DMS79 treated with DMSO at 0.1 percent for 48 hours (cell line): ENCODE measurements around the gene WTIP.
"Not testable (repeated sequence)": the region's sequence is repeated elsewhere in the genome, so short reads cannot be mapped to it uniquely, and the experiment has no call there.

Experiments
- DNase-seq: peaks from one replicate; lab custom pipeline; 2025; lab: John Stamatoyannopoulos, UW

The WTIP gene

DNA sequence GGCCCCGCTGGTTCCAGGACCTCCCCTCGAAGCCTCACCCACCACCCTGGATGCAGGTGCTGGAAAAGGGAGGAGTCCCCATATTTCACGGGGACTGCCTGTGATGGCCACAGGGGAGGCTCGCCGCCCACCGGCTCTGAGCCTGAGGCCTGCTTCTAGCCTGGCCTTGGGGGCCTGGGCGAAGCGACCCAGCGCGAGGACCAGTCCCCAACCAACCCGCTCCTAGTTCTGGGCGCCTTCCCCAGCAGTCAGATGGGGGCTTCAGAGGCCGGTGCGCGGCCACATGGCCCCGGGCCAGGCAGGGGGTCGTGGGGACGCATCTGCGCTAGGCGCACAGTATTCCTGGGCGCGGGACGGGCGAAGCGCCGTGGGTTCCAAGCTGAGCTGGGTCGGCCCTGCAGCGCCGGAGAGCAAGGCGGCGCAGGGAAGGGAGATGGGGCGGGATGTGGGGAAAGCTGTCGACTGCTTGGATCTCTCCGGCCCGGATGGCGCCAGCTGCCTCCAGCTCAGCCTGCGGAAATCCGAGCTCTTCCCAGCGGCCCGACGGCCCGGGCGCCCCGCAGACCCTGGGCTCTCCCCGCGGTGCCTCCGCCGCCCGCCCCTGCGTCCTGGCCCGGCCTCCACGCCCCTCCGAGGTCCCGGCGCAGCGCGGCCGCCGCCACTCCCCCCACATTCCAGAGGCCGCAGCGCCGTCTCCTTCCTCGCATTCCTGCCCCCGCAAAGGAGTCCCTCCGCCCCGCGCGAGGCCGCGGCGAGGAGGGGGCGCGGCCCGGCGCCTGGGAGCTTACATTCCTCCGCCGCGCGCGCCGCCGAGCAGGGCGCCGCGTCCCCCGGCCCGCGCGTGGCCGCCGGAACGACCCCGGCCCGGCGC is at the start of gene WTIP:
Gene WTIP (plus strand): TSS at position 788 of the 871 bp plus-strand sequence. CDS start 217 bp downstream, outside the sequence.
- DNase-seq, result no peak

DNA sequence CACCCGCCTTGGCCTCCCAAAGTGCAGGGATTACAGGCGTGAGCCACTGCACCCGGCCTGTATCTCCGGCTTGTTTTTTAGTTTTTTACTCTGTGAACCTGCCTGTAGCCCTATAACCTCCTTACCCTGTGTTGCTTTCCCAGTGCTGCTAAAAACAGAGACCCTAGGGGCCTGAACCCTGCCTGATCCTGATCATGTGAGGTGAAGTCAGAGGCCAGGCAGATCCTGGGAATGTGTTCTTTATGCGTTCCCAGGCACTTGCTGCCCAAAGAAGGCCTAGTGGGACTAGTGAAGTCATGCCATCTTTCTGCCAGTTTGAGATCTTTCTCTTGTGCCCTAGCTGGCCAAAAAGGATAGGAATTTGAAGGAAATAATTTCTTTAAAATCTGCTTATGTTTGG is 48.8 kb upstream of the WTIP start:
- no peak for DNase-seq

GRCh38 chr19:34436716-34437115 is 44.8 kb upstream of the WTIP start:
- no peak for DNase-seq

DNA sequence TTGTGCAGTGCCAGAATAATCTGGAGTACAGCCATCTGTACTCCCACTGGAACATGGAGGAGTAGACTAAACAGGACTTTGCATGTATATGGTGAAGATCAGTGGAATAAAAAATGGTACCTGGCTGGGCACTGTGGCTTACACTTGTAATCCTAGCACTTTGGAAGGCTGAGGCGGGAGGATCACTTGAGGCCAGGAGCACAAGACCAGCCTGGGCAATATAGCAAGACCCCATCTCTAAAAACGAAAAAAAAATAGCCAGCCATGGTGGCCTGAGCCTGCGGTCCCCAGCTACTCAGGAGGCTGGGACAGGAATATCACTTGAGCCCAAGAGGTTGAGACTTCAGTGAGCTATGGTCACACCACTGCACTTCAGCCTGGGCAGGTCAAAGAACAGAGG is 33.4 kb upstream of the WTIP start:
- DNase-seq, result no peak

- no peak for DNase-seq
Observed at GRCh38 chr19:34452723-34453122, 28.8 kb upstream of the WTIP start.

- DNase-seq, result no peak
Observed at GRCh38 chr19:34454091-34454490, 27.5 kb upstream of the WTIP start.

- no peak for DNase-seq
Observed at GRCh38 chr19:34454685-34455084, 26.9 kb upstream of the WTIP start.

- DNase-seq, result not testable (repeated sequence)
Observed at GRCh38 chr19:34455783-34456480, 25.6 kb upstream of the WTIP start.

GRCh38 chr19:34457446-34457845 is 24.1 kb upstream of the WTIP start:
- DNase-seq, result no peak

DNA sequence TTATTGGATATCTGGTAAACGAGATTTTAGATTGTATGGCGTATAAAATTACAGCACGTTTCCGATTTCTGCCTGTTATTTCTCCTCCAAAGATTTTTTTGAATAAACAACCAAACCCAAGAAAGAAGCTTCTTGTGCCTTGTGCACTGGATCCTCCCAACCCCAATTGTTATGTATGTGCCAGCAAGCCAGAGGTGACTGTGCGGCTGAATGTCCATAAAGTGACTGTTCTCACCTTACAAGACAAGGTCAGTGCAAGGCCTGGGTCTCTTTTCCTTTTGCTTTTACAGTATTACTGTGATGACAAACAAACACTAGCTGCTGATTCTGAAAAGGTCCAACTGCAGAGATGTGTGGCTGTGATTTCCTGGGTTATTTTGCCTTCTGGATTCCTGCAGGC is 22.9 kb upstream of the WTIP start:
- no peak for DNase-seq

DNA sequence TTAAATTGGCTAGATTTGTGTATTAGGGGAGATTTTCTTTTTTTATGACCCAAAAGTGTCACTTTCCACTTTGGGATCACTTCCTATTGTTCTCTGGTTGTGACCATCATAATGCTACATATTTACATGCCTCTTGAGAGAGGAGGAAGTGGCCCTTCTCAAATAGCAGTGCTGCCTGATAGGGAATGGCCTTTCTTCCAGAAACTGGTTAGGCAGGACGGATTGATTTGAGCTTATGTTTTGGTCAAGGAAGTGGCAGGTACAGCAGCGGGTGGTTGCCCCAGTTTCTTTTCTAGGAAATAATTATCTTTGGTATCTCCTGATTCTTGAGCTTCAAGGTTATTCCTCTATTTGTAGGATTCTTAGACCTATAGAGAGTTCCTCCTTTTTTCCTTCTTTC is 21.9 kb upstream of the WTIP start:
- DNase-seq, result peak; percentile 6

DNA sequence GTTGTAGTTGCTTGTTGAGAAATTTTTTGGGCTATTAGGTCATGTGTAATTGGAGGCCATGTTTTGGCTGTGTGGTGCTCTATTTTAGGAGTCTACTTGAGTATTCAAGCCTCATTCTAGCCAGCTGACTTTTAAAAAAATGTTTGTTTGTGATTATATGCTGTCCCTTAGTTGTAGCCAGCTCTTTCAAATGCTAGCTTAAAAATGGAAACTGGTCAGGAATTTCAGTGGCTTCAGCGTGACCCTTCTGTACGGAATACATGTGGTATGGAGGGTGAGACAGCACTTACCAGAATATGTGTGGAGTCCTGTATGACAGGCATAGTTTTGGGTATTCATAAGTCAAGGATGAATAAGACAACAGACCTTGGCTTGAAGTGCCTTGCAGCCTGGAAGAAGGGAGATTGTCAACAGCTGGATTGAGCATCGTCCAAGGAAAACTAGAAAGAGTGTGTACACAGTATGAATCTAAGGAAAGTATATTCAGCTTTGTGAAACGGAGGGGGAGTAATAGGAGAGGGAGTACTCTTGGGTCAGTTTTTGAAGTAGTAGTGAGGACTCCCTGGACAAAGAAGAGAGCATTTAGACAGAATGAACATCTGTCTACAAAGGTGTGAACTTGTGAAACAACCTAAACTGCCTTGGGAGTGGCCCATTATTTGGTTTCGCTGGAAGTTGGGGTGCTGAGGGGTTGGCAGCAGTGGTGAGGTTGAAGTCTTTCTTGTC is 20.0 kb upstream of the WTIP start:
- DNase-seq, result no peak

DNA sequence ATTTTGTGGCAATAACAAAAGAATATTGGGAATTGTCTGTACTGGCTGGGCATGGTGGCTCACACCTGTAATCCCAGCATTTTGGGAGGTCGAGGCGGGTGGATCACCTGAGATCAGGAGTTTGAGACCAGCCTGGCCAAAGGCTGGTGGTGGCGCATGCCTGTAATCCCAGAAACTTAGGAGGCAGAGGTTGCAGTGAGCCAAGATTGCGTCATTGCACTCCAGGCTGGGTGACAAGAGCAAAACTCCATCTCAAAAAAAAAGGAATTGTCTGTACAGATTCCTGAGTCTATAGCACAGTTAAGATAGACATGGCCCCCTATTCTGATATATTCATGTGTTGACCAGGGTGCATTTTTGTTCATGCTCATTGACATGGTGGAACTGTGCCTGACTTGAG is 16.8 kb upstream of the WTIP start:
- not testable (repeated sequence) for DNase-seq

DNA sequence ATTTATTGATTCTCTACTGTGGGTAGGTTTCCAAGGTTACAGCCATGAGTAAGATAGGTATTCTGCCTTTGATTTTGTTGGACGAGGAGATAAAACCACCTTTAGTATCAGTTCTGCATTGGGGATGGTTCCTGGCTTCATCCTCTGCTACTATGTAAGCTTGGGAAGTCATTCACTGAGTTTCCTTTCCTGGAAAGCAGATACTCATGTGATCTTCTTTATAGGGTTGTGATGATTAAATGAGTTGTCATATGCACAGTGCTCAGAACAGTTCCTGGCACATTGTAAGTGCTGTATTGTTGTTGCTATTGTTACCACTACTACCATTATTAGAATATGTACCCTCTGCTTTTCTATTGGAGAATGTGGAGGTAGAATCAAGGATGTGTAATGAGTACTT is 13.1 kb upstream of the WTIP start:
- no peak for DNase-seq

GRCh38 chr19:34469026-34469425 is 12.5 kb upstream of the WTIP start:
- not testable (repeated sequence) for DNase-seq

DNA sequence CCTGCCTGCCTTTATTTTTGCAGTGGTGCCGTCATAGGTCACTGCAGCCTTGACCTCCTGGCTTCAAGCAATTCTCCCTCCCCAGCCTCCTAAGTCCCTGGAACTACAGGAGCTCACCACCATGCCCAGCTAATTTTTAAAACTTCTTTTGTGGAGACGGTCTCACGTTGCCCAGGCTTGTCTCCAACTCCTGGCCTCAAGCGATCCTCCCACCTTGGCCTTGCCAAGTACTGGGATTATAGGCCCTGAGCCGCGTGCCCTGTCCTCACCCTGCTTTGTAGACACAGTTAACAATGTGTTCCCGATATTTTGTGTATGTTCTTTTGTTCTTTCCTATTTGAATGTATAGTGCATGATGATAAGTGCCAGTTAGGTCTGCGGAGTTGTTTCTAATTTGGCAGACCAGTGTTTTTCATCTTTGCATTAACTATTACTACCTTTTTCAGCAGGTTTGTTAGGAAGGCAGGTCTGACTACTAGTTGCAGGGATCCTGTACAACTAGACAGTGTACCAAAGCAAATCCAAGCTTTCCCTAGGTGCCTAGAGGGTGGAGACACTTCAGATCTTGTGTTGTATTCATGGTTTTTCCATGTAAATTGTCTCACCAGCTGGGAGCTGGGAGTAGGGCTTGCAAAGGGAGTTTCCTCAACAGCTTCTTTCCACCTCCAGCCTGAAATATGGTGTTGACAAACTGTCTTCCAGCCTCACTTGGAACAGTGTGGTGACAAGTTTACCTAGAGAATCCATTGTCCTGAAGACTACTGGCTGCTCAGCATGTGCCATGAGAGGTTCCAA is 9.5 kb upstream of the WTIP start:
- DNase-seq, result no peak

DNA sequence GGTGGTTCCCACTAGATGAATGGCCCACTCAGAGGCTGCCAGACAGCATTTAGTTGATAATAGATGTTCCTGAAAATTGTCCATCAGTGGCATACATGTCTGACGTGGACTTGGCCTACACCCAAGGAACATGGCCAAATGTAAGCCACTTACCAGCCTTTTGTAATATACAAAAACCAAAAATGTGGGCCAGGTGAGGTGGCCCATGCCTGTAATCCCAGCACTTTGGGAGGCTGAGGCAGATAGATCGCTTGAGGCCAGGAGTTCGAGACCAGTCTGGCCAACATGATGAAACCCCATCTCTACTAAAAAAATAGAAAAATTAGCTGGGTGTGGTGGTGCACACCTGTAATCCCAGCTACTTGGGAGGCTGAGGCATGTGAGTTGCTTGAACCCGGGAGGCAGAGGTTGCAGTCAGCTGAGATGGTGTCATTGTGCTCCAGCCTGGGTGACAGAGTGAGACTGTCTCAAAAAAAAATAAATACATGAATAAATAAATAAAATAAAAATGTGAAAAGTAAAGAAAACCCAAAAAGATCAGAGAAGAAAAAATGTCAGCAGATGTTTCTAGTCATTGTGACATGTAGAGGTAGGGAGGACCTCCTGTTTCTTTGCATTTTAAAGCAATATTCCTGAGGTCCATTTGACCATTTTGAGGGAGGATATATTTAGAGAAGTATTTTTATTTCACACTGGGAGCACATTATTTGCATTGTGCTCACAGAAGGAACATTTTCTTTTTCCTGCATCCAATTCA is 7.1 kb upstream of the WTIP start:
- no peak for DNase-seq

- no peak for DNase-seq
Observed at GRCh38 chr19:34475026-34475974, 6.3 kb upstream of the WTIP start.

DNA sequence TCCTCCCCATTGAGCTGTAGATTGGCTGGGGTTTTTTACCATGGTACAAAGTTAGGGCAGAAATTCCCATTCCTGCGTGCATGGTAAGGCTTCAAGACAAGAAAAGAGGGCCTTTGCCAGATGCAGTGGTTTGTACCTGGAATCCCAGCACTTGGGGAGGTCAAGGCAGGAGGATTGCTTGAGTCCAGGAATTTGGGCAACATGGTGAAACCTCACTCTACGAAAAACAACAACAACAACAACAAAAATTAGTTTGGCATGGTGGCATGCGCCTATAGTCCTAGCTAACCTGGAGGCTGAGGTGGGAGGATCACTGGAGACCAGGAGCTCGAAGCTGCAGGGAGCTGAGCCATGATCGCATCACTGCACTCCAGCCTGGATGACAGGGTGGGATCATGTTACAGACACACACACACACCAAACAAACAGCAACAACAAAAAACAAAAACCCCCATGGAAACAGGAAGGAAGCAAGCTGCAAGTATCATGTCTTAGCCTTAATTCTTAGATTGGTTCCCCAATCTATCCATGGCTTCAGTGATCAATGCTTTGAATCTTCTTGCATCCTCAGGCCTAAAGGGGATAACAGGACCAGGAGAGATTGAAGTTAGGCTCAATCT is 5.5 kb upstream of the WTIP start:
- no peak for DNase-seq
